ENCODE measurements around the gene NRDC.

DNA sequence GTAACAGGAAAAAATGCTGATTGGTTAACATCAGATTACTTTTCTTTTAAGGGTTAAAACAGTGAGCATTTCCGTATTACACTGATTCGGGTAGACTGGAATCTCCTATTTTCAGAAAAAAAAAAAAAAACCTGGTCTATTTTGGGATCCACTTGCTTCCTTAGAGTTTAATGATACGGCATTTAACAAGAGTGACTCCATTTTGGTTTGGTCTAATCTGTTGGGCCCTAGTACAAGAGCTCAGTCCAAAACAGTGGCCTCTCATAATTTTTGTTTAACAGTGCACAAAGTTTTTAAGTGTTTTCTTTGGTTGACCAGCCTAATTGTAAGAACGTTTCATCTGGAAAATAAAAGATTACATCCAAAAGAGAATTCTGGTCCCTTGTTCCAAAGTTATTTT is 120.2 kb downstream of the NRDC start:
- no peak for TF ChIP-seq CTCF (IDR thresholded peaks at IDR 0.05)
- no peak for TF ChIP-seq POLR2AphosphoS5 (IDR thresholded peaks at IDR 0.05)
- TF ChIP-seq EP300 (IDR thresholded peaks at IDR 0.05; ENCODE audit: low read depth): no peak
